Astrocyte (in vitro differentiated cells and primary cell): ENCODE data around the gene RBFA. TPM values are rescaled to one million over a fixed set of nuclear protein-coding genes. Genes with fewer than 3 reads are reported as not detected.

Experiments used
- DNase-seq: peaks from one replicate; pipeline ENCODE4 v3.0.0-alpha.2; 2010; ENCODE audit warnings: low read depth
- FAIRE-seq: peaks from 2 replicates; lab custom pipeline; 2011; peaks lifted over from hg19 to GRCh38; lab: Jason Lieb, UNC
- H2AFZ ChIP-seq: 2 replicates; pipeline ENCODE4 v1.6.0; 2012; ENCODE audit warnings: low read depth, low read length, inconsistent platforms
- H3K27ac ChIP-seq: 2 replicates; pipeline ENCODE4 v1.5.1; 2011; ENCODE audit warnings: low read depth, low read length, inconsistent platforms
- H3K27me3 ChIP-seq: 2 replicates; pipeline ENCODE4 v1.6.0; 2011; ENCODE audit warnings: low read length, inconsistent platforms; ENCODE audit not compliant: insufficient read depth
- H3K36me3 ChIP-seq: 2 replicates; pipeline ENCODE4 v1.5.1; 2011; ENCODE audit warnings: low read length, inconsistent platforms; ENCODE audit not compliant: insufficient read depth
- H3K4me1 ChIP-seq: 2 replicates; pipeline ENCODE4 v1.5.1; 2011; ENCODE audit warnings: low read length, inconsistent platforms; ENCODE audit not compliant: insufficient read depth
- H3K4me2 ChIP-seq: 2 replicates; pipeline ENCODE4 v1.6.0; 2012; ENCODE audit warnings: low read length, inconsistent platforms
- H3K4me3 ChIP-seq: 2 replicates; pipeline ENCODE4 v1.5.1; 2011; ENCODE audit warnings: low read depth, mild to moderate bottlenecking, low read length, inconsistent platforms; ENCODE audit not compliant: insufficient read depth
- H3K79me2 ChIP-seq: 2 replicates; pipeline ENCODE4 v1.6.0; 2012; ENCODE audit warnings: mild to moderate bottlenecking, low read length, inconsistent platforms; ENCODE audit not compliant: insufficient read depth
- H3K9ac ChIP-seq: 2 replicates; pipeline ENCODE4 v1.6.0; 2012; ENCODE audit warnings: mild to moderate bottlenecking, low read length, inconsistent platforms
- H3K9me3 ChIP-seq: 2 replicates; pipeline ENCODE4 v1.5.1; 2012; ENCODE audit warnings: low read depth, mild to moderate bottlenecking, low read length, inconsistent platforms; ENCODE audit not compliant: insufficient read depth
- H4K20me1 ChIP-seq: 2 replicates; pipeline ENCODE4 v1.6.0; 2012; ENCODE audit warnings: low read length, inconsistent platforms; ENCODE audit not compliant: insufficient read depth
- H3K27ac Mint-ChIP-seq: one replicate; pipeline ENCODE4 v1.8.0; 2021; ENCODE audit warnings: mild to moderate bottlenecking, mixed read lengths; ENCODE audit not compliant: unreplicated experiment
- H3K27me3 Mint-ChIP-seq: one replicate; pipeline ENCODE4 v1.8.0; 2021; ENCODE audit warnings: low read depth, mixed read lengths; ENCODE audit not compliant: unreplicated experiment
- H3K36me3 Mint-ChIP-seq: one replicate; pipeline ENCODE4 v1.8.0; 2021; ENCODE audit warnings: low read depth, mixed read lengths; ENCODE audit not compliant: unreplicated experiment
- H3K4me1 Mint-ChIP-seq: one replicate; pipeline ENCODE4 v1.8.0; 2021; ENCODE audit warnings: low read depth, mixed read lengths; ENCODE audit not compliant: unreplicated experiment
- H3K4me3 Mint-ChIP-seq: one replicate; pipeline ENCODE4 v1.8.0; 2021; ENCODE audit warnings: mild to moderate bottlenecking, moderate library complexity, mixed read lengths; ENCODE audit not compliant: unreplicated experiment
- H3K9me3 Mint-ChIP-seq: one replicate; pipeline ENCODE4 v1.8.0; 2021; ENCODE audit warnings: mild to moderate bottlenecking, mixed read lengths; ENCODE audit not compliant: unreplicated experiment
- EZH2 ChIP-seq: IDR thresholded peaks from 2 replicates; pipeline ENCODE4 v1.6.1; 2012; ENCODE audit warnings: mild to moderate bottlenecking, low read length, inconsistent platforms; ENCODE audit not compliant: insufficient read depth
- total RNA-seq: library from RNA; stranded (reverse); gene quantifications from 2 replicates; pipeline ENCODE4 v1.2.1, GENCODE V29; 2021
- TF ChIP-seq, protein P1 (sequence below): IDR thresholded peaks from 2 replicates; pipeline ENCODE4 v1.5.1; 2011; ENCODE audit warnings: low read depth, mild to moderate bottlenecking, inconsistent platforms, low read length, moderate library complexity; ENCODE audit not compliant: insufficient read depth

RBFA gene
- total RNA-seq, 1 donor from 2014 or later: 24.1 TPM

DNA sequence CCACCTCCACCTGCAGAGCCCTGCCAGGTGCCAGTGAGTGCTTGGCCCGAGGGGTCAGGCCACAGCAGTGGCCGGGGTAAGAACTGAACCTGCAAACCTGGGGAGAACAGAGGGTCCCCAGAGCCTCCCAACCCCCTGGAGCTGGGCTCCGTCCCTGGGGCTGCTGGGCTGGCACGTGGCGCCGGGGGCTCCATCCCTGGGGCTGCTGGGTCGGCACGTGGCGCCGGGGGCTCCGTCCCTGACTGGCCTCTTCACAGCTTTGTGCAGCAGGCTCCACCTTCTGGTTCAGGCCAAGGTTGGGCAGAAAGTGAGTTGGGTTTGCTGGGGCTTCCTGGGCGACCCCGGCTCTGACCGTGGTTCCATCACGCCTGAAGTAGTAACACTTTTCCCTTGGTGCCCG lies 12.2 kb downstream of the RBFA start:
- no peak for FAIRE-seq
- peaks cover 47% of the 10 kb centered on the region for H3K36me3 Mint-ChIP-seq
- Histone ChIP-seq H3K27ac (no peak overlapping the region), H3K9ac (no peak overlapping the region), H3K27me3 (no peaks in the 10 kb centered on the region), H3K4me3 (no peak overlapping the region), H3K79me2 (no peaks in the 10 kb centered on the region), H3K9me3 (no peaks in the 10 kb centered on the region), H3K4me2 (no peak overlapping the region), H3K36me3 (peaks cover 12% of the 10 kb centered on the region), H3K4me1 (no peaks in the 10 kb centered on the region), H2AFZ (no peak overlapping the region), H4K20me1 (no peaks in the 10 kb centered on the region)
- no peaks in the 10 kb centered on the region for H3K27me3 Mint-ChIP-seq
- no peaks in the 10 kb centered on the region for H3K4me1 Mint-ChIP-seq
- TF ChIP-seq, protein P1, sequence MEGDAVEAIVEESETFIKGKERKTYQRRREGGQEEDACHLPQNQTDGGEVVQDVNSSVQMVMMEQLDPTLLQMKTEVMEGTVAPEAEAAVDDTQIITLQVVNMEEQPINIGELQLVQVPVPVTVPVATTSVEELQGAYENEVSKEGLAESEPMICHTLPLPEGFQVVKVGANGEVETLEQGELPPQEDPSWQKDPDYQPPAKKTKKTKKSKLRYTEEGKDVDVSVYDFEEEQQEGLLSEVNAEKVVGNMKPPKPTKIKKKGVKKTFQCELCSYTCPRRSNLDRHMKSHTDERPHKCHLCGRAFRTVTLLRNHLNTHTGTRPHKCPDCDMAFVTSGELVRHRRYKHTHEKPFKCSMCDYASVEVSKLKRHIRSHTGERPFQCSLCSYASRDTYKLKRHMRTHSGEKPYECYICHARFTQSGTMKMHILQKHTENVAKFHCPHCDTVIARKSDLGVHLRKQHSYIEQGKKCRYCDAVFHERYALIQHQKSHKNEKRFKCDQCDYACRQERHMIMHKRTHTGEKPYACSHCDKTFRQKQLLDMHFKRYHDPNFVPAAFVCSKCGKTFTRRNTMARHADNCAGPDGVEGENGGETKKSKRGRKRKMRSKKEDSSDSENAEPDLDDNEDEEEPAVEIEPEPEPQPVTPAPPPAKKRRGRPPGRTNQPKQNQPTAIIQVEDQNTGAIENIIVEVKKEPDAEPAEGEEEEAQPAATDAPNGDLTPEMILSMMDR: no peak
- TF ChIP-seq EZH2: no peak
- no peak overlapping the region for H3K27ac Mint-ChIP-seq
- H3K4me3 Mint-ChIP-seq: no peak overlapping the region
- peaks cover 10% of the 10 kb centered on the region for H3K9me3 Mint-ChIP-seq
- DNase-seq: no peak

DNA sequence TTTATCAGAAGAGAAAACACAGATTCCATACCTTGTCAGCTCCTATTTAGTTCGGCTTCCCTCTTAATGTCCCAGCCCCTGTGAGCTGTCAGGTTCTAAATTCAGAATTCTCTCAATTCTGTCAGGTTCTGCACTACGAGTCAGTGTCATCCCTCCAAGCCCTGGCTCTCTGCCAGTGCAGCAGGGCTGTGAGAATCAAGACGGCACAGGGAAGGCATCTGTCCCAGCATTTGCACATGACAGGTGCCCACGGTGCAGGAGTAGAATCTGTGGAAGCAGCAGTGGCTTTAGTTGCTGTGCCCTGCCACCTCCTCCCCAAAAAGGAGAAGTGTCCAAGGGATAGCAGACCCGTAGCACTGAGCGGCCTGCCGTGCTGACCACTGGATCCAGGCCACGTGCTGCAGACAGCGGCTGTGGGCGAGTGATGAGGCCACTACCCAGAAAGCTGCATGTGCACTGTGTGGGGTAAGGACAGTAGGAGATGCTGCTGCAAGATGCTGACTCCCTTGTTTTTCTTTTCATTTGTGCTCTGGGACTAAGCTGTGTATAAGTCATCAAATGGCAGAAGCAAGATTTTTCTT lies 12.8 kb downstream of the RBFA start:
- peaks cover 53% of the 10 kb centered on the region for H3K36me3 Mint-ChIP-seq
- H3K27me3 Mint-ChIP-seq: no peaks in the 10 kb centered on the region
- H3K36me3 ChIP-seq: peaks cover 12% of the 10 kb centered on the region
- no peak overlapping the region for H3K27ac Mint-ChIP-seq
- no peaks in the 10 kb centered on the region for H3K4me1 Mint-ChIP-seq
- no peaks in the 10 kb centered on the region for H3K27me3 ChIP-seq
- H3K4me2 ChIP-seq: no peak overlapping the region
- no peak overlapping the region for H3K4me3 Mint-ChIP-seq
- H3K79me2 ChIP-seq: no peaks in the 10 kb centered on the region
- no peak overlapping the region for H3K9ac ChIP-seq
- peaks cover 16% of the 10 kb centered on the region for H3K9me3 Mint-ChIP-seq
- H3K9me3 ChIP-seq: peaks cover 4% of the 10 kb centered on the region
- H4K20me1 ChIP-seq: no peaks in the 10 kb centered on the region
- H3K27ac ChIP-seq: no peak overlapping the region
- no peak for TF ChIP-seq EZH2
- TF ChIP-seq, protein P1: no peak
- no peak overlapping the region for H2AFZ ChIP-seq
- FAIRE-seq (no peak), DNase-seq (no peak)
- H3K4me3 ChIP-seq: no peak overlapping the region
- no peaks in the 10 kb centered on the region for H3K4me1 ChIP-seq

DNA sequence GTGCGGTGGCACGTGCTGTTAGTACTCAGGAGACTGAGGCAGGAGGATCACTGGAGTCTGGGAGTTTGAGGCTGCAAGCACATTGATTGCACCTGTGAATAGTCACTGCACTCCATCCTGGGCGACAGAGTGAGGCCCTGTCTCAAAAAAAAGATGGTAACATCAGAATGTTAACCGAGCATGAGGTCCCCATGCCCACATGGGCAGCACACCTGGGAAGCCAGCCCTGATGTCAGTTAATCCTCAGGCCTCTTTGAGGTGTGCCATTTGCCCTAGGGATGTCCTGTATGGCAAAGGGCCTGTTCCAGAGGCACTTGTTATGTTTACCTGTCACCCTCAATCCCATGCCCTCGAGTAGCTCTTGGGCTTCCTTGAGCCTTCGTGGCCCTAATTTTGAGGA lies 16.6 kb downstream of the RBFA start:
- Histone ChIP-seq H3K79me2 (no peaks in the 10 kb centered on the region), H3K27me3 (no peaks in the 10 kb centered on the region), H2AFZ (no peak overlapping the region), H3K4me2 (no peak overlapping the region), H3K9me3 (peaks cover 11% of the 10 kb centered on the region), H4K20me1 (no peaks in the 10 kb centered on the region), H3K4me3 (no peak overlapping the region), H3K27ac (no peak overlapping the region), H3K4me1 (no peaks in the 10 kb centered on the region), H3K36me3 (peaks cover 9% of the 10 kb centered on the region), H3K9ac (no peak overlapping the region)
- H3K4me3 Mint-ChIP-seq: no peak overlapping the region
- TF ChIP-seq, protein P1: no peak
- TF ChIP-seq EZH2: no peak
- no peak for DNase-seq
- H3K9me3 Mint-ChIP-seq: peaks cover 38% of the 10 kb centered on the region
- no peaks in the 10 kb centered on the region for H3K27me3 Mint-ChIP-seq
- peaks cover 45% of the 10 kb centered on the region for H3K36me3 Mint-ChIP-seq
- no peak overlapping the region for H3K27ac Mint-ChIP-seq
- FAIRE-seq: no peak
- no peaks in the 10 kb centered on the region for H3K4me1 Mint-ChIP-seq
